Activated CD4-positive, alpha-beta memory T cell treated with anti-CD3 and anti-CD28 coated beads, Interleukin-2, amount 10 ng/mL, durations not matched to agents 7 days and 5 days (primary cell): ENCODE data around the gene NAALADL2. TPM values are rescaled to one million over a fixed set of nuclear protein-coding genes. Genes with fewer than 3 reads are reported as not detected.

Experiments used
- CTCF ChIA-PET: fragments of 350-600 bp; sonication (Branson Sonifier 250); formaldehyde crosslinking; loops from one replicate; lab custom pipeline; 2021; ENCODE audit warnings: antibody characterized with exemption, inconsistent platforms; lab: Charles Lee
- POLR2A ChIA-PET: fragments of 350-600 bp; sonication (Branson Sonifier 250); formaldehyde crosslinking; loops from one replicate; lab custom pipeline; 2021; ENCODE audit warnings: antibody characterized with exemption; lab: Charles Lee
- DNase-seq: peaks from one replicate; pipeline ENCODE4 v3.0.0-alpha.2; 2020
- H3K27ac Mint-ChIP-seq: one replicate; pipeline ENCODE4 v1.8.0; 2021; ENCODE audit warnings: mild to moderate bottlenecking, mixed read lengths
- H3K27me3 Mint-ChIP-seq: one replicate; pipeline ENCODE4 v1.8.0; 2021; ENCODE audit warnings: mixed read lengths
- H3K36me3 Mint-ChIP-seq: one replicate; pipeline ENCODE4 v1.8.0; 2021; ENCODE audit warnings: low read depth, mixed read lengths
- H3K4me1 Mint-ChIP-seq: one replicate; pipeline ENCODE4 v1.8.0; 2021; ENCODE audit warnings: mixed read lengths
- H3K4me3 Mint-ChIP-seq: one replicate; pipeline ENCODE4 v1.8.0; 2021; ENCODE audit warnings: mild to moderate bottlenecking, mixed read lengths
- H3K9me3 Mint-ChIP-seq: one replicate; pipeline ENCODE4 v1.8.0; 2021; ENCODE audit warnings: mixed read lengths
- total RNA-seq, 2 experiments: library from RNA; stranded (reverse); gene quantifications; one replicate each; pipeline ENCODE4 v1.2.3, GENCODE V29; 2021

The NAALADL2 gene
- total RNA-seq, 2 experiments from 2014 or later, result not detected

GRCh38 chr3:175571096-175571495 lies 712.0 kb downstream of the NAALADL2 start:
- Mint-ChIP-seq H3K36me3 (no peaks in the 10 kb centered on the region), H3K9me3 (no peaks in the 10 kb centered on the region), H3K27ac (no peak overlapping the region), H3K4me1 (no peaks in the 10 kb centered on the region), H3K27me3 (no peaks in the 10 kb centered on the region), H3K4me3 (no peak overlapping the region)
- DNase-seq, result no peak
- POLR2A ChIA-PET, result no interaction called here
- CTCF ChIA-PET, result no interaction called here

DNA sequence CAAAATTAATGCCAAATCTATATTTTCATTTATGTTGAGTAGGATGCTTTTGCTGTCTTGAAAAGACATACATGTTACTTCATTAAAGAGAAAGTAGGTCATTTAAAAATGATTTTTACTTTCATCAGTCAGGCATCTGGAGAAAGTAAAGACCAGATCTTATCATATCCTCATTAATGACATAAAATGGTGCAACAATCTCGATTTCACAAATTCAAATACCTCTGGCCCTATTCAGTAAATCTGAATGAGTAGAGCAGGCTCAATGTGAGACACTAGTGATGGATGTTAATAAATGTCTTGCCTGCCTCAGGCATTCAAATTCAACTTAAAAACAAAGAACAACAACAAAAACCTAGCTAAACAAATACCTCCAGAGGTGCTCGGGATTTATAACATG lies 714.1 kb downstream of the NAALADL2 start:
- POLR2A ChIA-PET, result no interaction called here
- H3K27ac Mint-ChIP-seq, result no peak overlapping the region

DNA sequence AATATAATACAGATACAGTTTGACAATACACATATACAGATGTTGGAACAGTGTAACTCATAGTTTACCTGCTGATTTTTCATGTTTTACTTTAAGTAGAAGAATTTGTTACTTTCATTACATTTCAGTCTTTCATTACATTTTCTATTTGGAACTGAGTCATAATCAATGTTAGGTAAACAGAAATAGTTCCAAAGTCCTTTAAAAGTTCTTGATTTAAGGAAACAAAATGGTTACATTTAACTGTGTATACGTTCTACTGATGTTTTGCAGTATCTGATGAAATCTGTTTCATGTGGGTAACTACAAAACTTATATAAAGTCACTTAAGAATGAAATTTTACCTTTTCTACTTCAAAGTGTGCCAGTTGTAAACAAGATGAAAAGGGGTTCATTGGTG lies 721.2 kb downstream of the NAALADL2 start:
- no peak for DNase-seq
- ChIA-PET CTCF (no interaction called here), POLR2A (no interaction called here)
- Mint-ChIP-seq H3K27me3 (no peaks in the 10 kb centered on the region), H3K4me1 (no peaks in the 10 kb centered on the region), H3K36me3 (no peaks in the 10 kb centered on the region), H3K9me3 (peaks cover 2% of the 10 kb centered on the region), H3K27ac (no peak overlapping the region), H3K4me3 (no peak overlapping the region)

More for the DNA sequence above, 714.1 kb downstream of the NAALADL2 start:
- H3K4me3 Mint-ChIP-seq, result no peak overlapping the region
- H3K36me3 Mint-ChIP-seq, result no peaks in the 10 kb centered on the region
- DNase-seq, result no peak
- no peaks in the 10 kb centered on the region for H3K4me1 Mint-ChIP-seq
- CTCF ChIA-PET, result no interaction called here
- H3K27me3 Mint-ChIP-seq, result no peaks in the 10 kb centered on the region
- H3K9me3 Mint-ChIP-seq, result no peaks in the 10 kb centered on the region

DNA sequence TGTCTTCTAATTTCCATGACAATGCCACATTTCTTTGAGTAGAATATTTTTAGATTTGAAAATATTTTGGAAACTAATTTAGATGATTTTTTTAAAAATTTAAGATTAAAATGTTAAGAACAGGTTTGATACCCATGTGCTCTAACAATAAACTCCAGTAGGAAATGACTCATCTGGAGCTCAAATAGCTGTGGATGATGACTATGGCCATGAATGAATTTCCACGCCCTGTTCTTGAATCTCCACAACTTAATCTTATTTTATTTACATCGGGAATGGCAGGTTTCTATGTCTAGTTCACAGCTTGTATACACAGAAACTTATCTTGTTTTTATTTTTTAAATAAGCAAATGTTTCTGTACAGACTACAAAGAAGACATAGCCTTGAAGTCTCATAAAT lies 726.8 kb downstream of the NAALADL2 start:
- H3K4me1 Mint-ChIP-seq, result no peaks in the 10 kb centered on the region
- H3K4me3 Mint-ChIP-seq, result no peak overlapping the region
- DNase-seq, result no peak
- POLR2A ChIA-PET, result no interaction called here
- no peaks in the 10 kb centered on the region for H3K27me3 Mint-ChIP-seq
- CTCF ChIA-PET, result no interaction called here
- H3K36me3 Mint-ChIP-seq, result no peaks in the 10 kb centered on the region
- H3K27ac Mint-ChIP-seq, result no peak overlapping the region
- H3K9me3 Mint-ChIP-seq, result peaks cover 5% of the 10 kb centered on the region

DNA sequence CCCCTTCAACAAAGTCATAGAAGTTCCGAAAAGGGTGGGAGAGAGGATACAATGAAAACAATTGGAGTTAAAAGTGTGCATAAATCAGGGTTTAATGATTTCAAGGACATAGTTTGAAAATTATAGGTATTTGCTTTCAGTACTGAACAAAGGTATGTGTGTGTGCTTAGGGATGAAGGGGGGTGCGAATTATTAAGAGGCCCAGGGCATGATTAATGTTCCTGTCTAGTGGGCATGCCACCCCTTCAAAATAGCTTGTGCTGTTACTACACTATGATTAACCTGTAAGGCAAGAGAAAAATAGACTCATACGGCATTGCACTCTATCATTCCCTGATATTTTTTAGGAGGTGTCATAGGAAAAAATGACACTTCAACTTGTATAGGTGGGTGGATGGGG lies 731.6 kb downstream of the NAALADL2 start:
- no peak for DNase-seq
- Mint-ChIP-seq H3K9me3 (peaks cover 4% of the 10 kb centered on the region), H3K4me3 (no peak overlapping the region), H3K27me3 (no peaks in the 10 kb centered on the region), H3K4me1 (no peaks in the 10 kb centered on the region), H3K27ac (no peak overlapping the region), H3K36me3 (no peaks in the 10 kb centered on the region)
- POLR2A ChIA-PET, result no interaction called here
- CTCF ChIA-PET, result no interaction called here

DNA sequence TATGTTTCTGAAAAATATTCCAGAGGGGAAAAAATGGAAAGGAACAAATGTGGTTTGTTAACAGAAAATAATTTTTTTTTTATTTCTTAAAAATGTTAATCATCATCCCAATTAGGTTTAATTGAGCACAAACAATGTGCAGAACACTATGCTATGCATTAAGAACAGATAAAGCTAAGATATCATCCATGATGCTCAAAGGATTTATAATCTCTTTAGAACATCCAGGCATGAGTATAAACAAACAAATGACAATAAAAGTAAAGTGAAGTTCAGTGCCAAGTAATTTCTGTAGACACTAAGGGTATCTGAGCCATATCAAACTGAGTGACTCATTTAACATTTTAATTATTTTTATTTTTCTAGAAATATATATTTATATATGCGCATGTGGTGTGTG lies 732.2 kb downstream of the NAALADL2 start:
- CTCF ChIA-PET, result no interaction called here
- Mint-ChIP-seq H3K36me3 (no peaks in the 10 kb centered on the region), H3K4me1 (no peaks in the 10 kb centered on the region), H3K27me3 (no peaks in the 10 kb centered on the region), H3K27ac (no peak overlapping the region), H3K4me3 (no peak overlapping the region), H3K9me3 (peaks cover 4% of the 10 kb centered on the region)
- DNase-seq, result no peak
- POLR2A ChIA-PET, result no interaction called here

DNA sequence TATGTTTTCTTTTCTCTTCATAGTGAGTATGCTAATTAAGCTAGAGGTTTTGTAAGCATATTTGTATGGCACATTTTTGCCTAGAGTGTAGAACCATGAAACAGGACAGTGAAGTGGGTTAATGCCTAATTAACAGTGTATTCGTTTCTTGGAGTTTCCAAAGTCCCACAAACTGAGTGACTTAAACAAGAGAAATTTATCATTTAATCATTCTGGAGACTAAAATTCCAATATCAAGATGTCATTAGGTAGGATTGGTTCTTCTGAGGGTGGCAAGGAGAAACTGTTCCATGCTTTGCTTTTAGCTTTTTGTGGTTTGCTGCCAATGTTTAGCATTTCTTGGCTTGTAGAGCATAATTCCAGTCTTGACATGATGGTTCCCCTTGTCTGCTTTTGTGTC lies 734.2 kb downstream of the NAALADL2 start:
- ChIA-PET POLR2A (no interaction called here), CTCF (no interaction called here)
- H3K27ac Mint-ChIP-seq, result no peak overlapping the region
- H3K36me3 Mint-ChIP-seq, result no peaks in the 10 kb centered on the region
- no peaks in the 10 kb centered on the region for H3K27me3 Mint-ChIP-seq
- H3K4me3 Mint-ChIP-seq, result no peak overlapping the region
- H3K4me1 Mint-ChIP-seq, result no peaks in the 10 kb centered on the region
- H3K9me3 Mint-ChIP-seq, result peaks cover 1% of the 10 kb centered on the region
- DNase-seq, result no peak

- Mint-ChIP-seq H3K27me3 (no peaks in the 10 kb centered on the region), H3K27ac (no peak overlapping the region), H3K4me1 (no peaks in the 10 kb centered on the region), H3K36me3 (no peaks in the 10 kb centered on the region), H3K4me3 (no peak overlapping the region), H3K9me3 (no peaks in the 10 kb centered on the region)
- no peak for DNase-seq
- CTCF ChIA-PET, result no interaction called here
- POLR2A ChIA-PET, result no interaction called here
Observed at GRCh38 chr3:175598740-175599139, 739.6 kb downstream of the NAALADL2 start.

- Mint-ChIP-seq H3K36me3 (no peaks in the 10 kb centered on the region), H3K27ac (no peak overlapping the region), H3K9me3 (no peaks in the 10 kb centered on the region), H3K4me1 (no peaks in the 10 kb centered on the region), H3K27me3 (no peaks in the 10 kb centered on the region), H3K4me3 (no peak overlapping the region)
- POLR2A ChIA-PET, result no interaction called here
- DNase-seq, result no peak
- CTCF ChIA-PET, result no interaction called here
Observed at GRCh38 chr3:175601521-175601920, 742.4 kb downstream of the NAALADL2 start.

DNA sequence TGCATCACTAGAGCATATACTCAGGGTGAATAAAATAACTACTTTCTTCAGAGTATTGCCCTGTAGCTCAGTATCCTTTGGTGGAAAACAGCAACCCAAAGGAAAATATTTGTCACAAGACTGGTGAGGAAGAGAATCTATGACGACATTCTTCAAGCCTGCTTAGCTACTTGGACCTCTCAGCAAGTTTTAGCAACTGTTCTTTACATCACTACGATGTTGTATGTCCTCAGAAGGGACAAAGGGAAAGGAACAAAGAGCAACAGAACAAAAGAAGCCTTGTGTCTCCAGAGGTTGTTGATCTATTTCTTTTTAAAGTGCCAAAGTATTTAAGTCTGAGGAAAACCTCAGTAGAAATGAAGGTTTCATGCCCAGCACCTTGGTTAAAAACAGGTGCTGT lies 746.7 kb downstream of the NAALADL2 start:
- H3K4me3 Mint-ChIP-seq, result no peak overlapping the region
- H3K27me3 Mint-ChIP-seq, result no peaks in the 10 kb centered on the region
- no peaks in the 10 kb centered on the region for H3K36me3 Mint-ChIP-seq
- no peak overlapping the region for H3K27ac Mint-ChIP-seq
- DNase-seq, result no peak
- no peaks in the 10 kb centered on the region for H3K9me3 Mint-ChIP-seq
- H3K4me1 Mint-ChIP-seq, result no peaks in the 10 kb centered on the region
- POLR2A ChIA-PET, result no interaction called here
- CTCF ChIA-PET, result no interaction called here

DNA sequence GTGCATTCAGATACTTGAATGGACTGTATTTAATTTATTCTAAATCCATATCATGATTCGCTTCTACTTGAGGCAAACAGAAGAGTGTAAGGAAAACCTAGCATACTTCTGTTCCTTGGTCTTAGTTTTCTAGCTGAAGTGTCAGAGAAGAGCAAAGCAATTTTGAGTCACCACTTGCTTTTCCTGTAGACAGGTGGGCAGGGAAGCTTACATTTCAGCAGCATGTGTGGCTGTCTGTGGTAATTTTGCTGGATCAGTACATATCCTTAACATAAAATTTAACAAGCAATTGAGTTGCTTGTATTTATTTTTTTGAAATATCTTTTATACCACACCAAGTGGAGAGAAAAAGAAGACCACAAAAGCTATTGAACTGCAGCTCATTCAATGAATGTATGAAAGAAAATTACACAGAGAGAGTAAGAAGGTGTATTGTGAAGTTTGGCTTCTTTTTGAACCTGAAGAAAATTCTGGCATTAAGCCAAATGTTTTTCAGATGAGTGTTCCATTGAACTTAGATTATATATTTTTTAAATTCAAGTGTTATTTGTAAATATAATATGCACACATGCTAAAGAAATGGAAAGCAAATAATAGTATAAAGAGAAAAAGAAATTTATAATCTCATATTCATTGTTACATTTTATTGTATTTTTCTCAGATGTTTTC lies 747.6 kb downstream of the NAALADL2 start:
- POLR2A ChIA-PET, result no interaction called here
- no peak for DNase-seq
- Mint-ChIP-seq H3K4me3 (no peak overlapping the region), H3K27me3 (no peaks in the 10 kb centered on the region), H3K36me3 (no peaks in the 10 kb centered on the region), H3K27ac (no peak overlapping the region), H3K4me1 (no peaks in the 10 kb centered on the region), H3K9me3 (no peaks in the 10 kb centered on the region)
- CTCF ChIA-PET, result interaction anchor here (0.7 kb wide), 1 partner anchor 63 kb away, joined by 3 read pairs; no protein-coding TSS in a partner anchor

GRCh38 chr3:175608356-175608755 lies 749.2 kb downstream of the NAALADL2 start:
- Mint-ChIP-seq H3K9me3 (no peaks in the 10 kb centered on the region), H3K27ac (no peak overlapping the region), H3K27me3 (no peaks in the 10 kb centered on the region), H3K36me3 (no peaks in the 10 kb centered on the region), H3K4me3 (no peak overlapping the region), H3K4me1 (no peaks in the 10 kb centered on the region)
- POLR2A ChIA-PET, result no interaction called here
- DNase-seq, result no peak
- CTCF ChIA-PET, result no interaction called here

DNA sequence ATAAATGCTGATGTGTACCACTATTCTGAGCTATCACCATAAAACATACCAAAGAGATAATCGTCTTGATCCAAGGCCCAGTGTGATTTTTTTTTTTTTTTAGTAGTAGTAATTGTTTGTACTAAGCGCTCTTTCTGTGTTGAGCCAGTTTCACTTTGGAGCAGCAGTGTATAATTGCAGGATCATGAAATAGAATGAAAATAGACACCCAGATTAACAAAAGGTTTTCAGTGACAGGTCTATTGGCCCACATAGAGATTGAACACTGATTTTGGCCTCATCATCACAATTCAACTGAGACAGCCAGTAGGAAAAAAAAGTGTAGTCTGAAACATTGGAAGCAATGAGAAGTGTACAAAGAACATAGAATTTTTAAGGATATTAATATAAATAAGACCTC lies 749.8 kb downstream of the NAALADL2 start:
- no peaks in the 10 kb centered on the region for H3K27me3 Mint-ChIP-seq
- DNase-seq, result no peak
- H3K36me3 Mint-ChIP-seq, result no peaks in the 10 kb centered on the region
- ChIA-PET CTCF (no interaction called here), POLR2A (no interaction called here)
- H3K4me3 Mint-ChIP-seq, result no peak overlapping the region
- no peaks in the 10 kb centered on the region for H3K4me1 Mint-ChIP-seq
- no peak overlapping the region for H3K27ac Mint-ChIP-seq
- no peaks in the 10 kb centered on the region for H3K9me3 Mint-ChIP-seq

DNA sequence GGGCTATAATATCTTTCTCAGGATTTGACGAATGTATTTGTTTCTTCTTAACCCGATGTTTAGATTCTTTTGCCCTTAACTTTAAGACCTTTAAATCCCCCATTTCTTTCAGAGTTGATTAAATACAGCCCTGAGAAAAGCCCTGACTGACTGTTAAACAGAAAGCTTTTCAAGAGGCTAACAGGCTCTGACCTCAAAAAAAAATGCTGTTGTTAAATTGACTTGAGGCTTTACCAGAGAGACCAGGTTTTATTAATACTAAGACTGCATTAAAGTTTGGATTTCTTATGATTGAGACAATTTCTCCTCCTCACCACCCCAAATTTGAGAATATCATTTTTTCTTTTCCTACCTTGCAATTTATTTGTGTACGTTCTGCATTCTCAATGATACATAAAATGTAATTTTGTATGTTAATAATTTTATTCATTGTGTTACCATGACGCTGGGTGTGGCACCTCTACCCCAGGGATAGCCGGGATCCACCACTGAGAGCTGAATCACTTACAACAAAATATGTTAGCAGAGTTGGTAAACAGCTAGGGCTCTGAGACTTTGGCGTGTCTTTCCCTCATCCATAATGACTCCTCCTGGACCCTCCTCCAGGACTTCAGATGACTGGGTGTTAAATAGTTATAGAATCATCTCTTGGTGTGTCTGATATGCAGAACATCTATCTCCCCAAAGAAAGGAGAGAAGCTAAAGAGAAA lies 753.5 kb downstream of the NAALADL2 start:
- peaks cover under 1% of the 10 kb centered on the region for H3K9me3 Mint-ChIP-seq
- CTCF ChIA-PET, result no interaction called here
- H3K36me3 Mint-ChIP-seq, result no peaks in the 10 kb centered on the region
- POLR2A ChIA-PET, result no interaction called here
- no peak overlapping the region for H3K27ac Mint-ChIP-seq
- no peaks in the 10 kb centered on the region for H3K4me1 Mint-ChIP-seq
- no peaks in the 10 kb centered on the region for H3K27me3 Mint-ChIP-seq
- no peak for DNase-seq
- H3K4me3 Mint-ChIP-seq, result no peak overlapping the region
